Chondrocyte (in vitro differentiated cells): ENCODE results near the gene PHGDH. TPM values are rescaled to one million over a fixed set of nuclear protein-coding genes. Genes with fewer than 3 reads are reported as not detected.
A peak's percentile ranks its signal among the peaks of the same experiment; 100 is the strongest.

ENCODE experiments used
- DNase-seq: peaks from one replicate; pipeline ENCODE4 v3.0.0; 2021; ENCODE audit warnings: mixed read lengths, low spot score
- H3K27ac Mint-ChIP-seq: one replicate; pipeline ENCODE4 v1.8.0; 2021; ENCODE audit warnings: mild to moderate bottlenecking, moderate library complexity, mixed read lengths; ENCODE audit not compliant: unreplicated experiment
- H3K27me3 Mint-ChIP-seq: 2 replicates; pipeline ENCODE4 v1.8.0; 2021; ENCODE audit warnings: low read depth, mixed read lengths
- H3K36me3 Mint-ChIP-seq: 2 replicates; pipeline ENCODE4 v1.8.0; 2021; ENCODE audit warnings: low read depth, mixed read lengths
- H3K4me1 Mint-ChIP-seq: 2 replicates; pipeline ENCODE4 v1.8.0; 2021; ENCODE audit warnings: low read depth, mild to moderate bottlenecking, mixed read lengths
- H3K4me3 Mint-ChIP-seq: one replicate; pipeline ENCODE4 v1.8.0; 2021; ENCODE audit warnings: mild to moderate bottlenecking, moderate library complexity, mixed read lengths; ENCODE audit not compliant: unreplicated experiment
- H3K9me3 Mint-ChIP-seq: 2 replicates; pipeline ENCODE4 v1.8.0; 2021; ENCODE audit warnings: low read depth, mixed read lengths
- CTCF ChIP-seq: fragments of 200-600 bp; sonication (generic); IDR thresholded peaks from 2 replicates; pipeline ENCODE4 v1.5.0; 2021; ENCODE audit warnings: antibody characterized with exemption, mild to moderate bottlenecking, moderate library complexity
- total RNA-seq: library from RNA; stranded (reverse); gene quantifications from 3 replicates; pipeline ENCODE4 v1.2.1, GENCODE V29; 2021

The PHGDH gene
- total RNA-seq, 1 donor from 2014 or later = 300 TPM

GRCh38 chr1:119712342-119713038 is 756 bp downstream of the PHGDH start:
- Mint-ChIP-seq H3K36me3 (peaks cover under 1% of the 10 kb centered on the region), H3K4me1 (peaks cover 39% of the 10 kb centered on the region), H3K9me3 (no peaks in the 10 kb centered on the region), H3K27ac (peak overlapping the region; percentile 99), H3K4me3 (peak overlapping the region; percentile 97), H3K27me3 (no peaks in the 10 kb centered on the region)
- TF ChIP-seq CTCF = peak; percentile 16
- DNase-seq = no peak

GRCh38 chr1:119713039-119713748 is 1.5 kb downstream of the PHGDH start:
- Mint-ChIP-seq H3K27ac (peak overlapping the region; percentile 99), H3K36me3 (peaks cover 2% of the 10 kb centered on the region), H3K4me1 (peaks cover 44% of the 10 kb centered on the region), H3K9me3 (no peaks in the 10 kb centered on the region), H3K4me3 (peak overlapping the region; percentile 87), H3K27me3 (no peaks in the 10 kb centered on the region)
- TF ChIP-seq CTCF = no peak
- no peak for DNase-seq

- H3K4me3 Mint-ChIP-seq = peak overlapping the region; percentile 87
- peaks cover 2% of the 10 kb centered on the region for H3K36me3 Mint-ChIP-seq
- no peak for DNase-seq
- H3K27me3 Mint-ChIP-seq = no peaks in the 10 kb centered on the region
- H3K27ac Mint-ChIP-seq = peak overlapping the region; percentile 99
- H3K9me3 Mint-ChIP-seq = no peaks in the 10 kb centered on the region
- no peak for TF ChIP-seq CTCF
- H3K4me1 Mint-ChIP-seq = peaks cover 51% of the 10 kb centered on the region
These were observed 2.2 kb downstream of the PHGDH start for GRCh38 chr1:119713749-119714456.

- Mint-ChIP-seq H3K27me3 (no peaks in the 10 kb centered on the region), H3K4me3 (peak overlapping the region; percentile 87), H3K36me3 (peaks cover 2% of the 10 kb centered on the region), H3K9me3 (no peaks in the 10 kb centered on the region), H3K27ac (peak overlapping the region; percentile 99), H3K4me1 (peaks cover 55% of the 10 kb centered on the region)
- no peak for DNase-seq
- no peak for TF ChIP-seq CTCF
These were observed 2.8 kb downstream of the PHGDH start for GRCh38 chr1:119714583-119714982.

- Mint-ChIP-seq H3K9me3 (no peaks in the 10 kb centered on the region), H3K4me3 (peak overlapping the region; percentile 23), H3K36me3 (peaks cover 6% of the 10 kb centered on the region), H3K27me3 (no peaks in the 10 kb centered on the region), H3K27ac (peak overlapping the region; percentile 65), H3K4me1 (peaks cover 55% of the 10 kb centered on the region)
- no peak for TF ChIP-seq CTCF
- no peak for DNase-seq
These were observed 3.8 kb downstream of the PHGDH start for GRCh38 chr1:119715542-119715941.
